HEK293 (cell line): ENCODE data around the gene GRK5.

Experiments
- CTCF ChIP-seq: fragments of 450-650 bp; formaldehyde crosslinking; IDR thresholded peaks from 2 replicates; pipeline ENCODE4 v1.5.1; 2016; ENCODE audit warnings: missing biosample characterization, missing genetic modification characterization
- GLIS2 ChIP-seq: fragments of 450-650 bp; formaldehyde crosslinking; IDR thresholded peaks from 2 replicates; pipeline ENCODE4 v1.5.1; 2016; ENCODE audit warnings: missing biosample characterization, missing genetic modification characterization
- IKZF3 ChIP-seq: fragments of 450-650 bp; IDR thresholded peaks from 2 replicates; pipeline ENCODE4 v1.5.0; 2018; ENCODE audit warnings: missing biosample characterization, mild to moderate bottlenecking, missing genetic modification characterization, moderate library complexity
- PBX3 ChIP-seq: sonication (generic); formaldehyde crosslinking; IDR thresholded peaks from 2 replicates; pipeline ENCODE4 v1.8.1; 2022; ENCODE audit warnings: mild to moderate bottlenecking, moderate library complexity, missing genetic modification reagents
- REPIN1 ChIP-seq: fragments of 450-650 bp; formaldehyde crosslinking; IDR thresholded peaks from 2 replicates; pipeline ENCODE4 v1.5.1; 2017; ENCODE audit warnings: missing biosample characterization, missing genetic modification characterization, low read depth
- ZFHX2 ChIP-seq: fragments of 450-650 bp; formaldehyde crosslinking; conservative IDR thresholded peaks from 2 replicates; pipeline ENCODE4 v1.5.1; 2016; ENCODE audit warnings: missing biosample characterization, missing genetic modification characterization
- ZFP3 ChIP-seq: fragments of 450-650 bp; formaldehyde crosslinking; IDR thresholded peaks from 2 replicates; pipeline ENCODE4 v1.5.1; 2016; ENCODE audit warnings: low read depth, missing biosample characterization, missing genetic modification characterization
- ZNF175 ChIP-seq: fragments of 450-650 bp; formaldehyde crosslinking; IDR thresholded peaks from 2 replicates; pipeline ENCODE4 v1.5.1; 2016; ENCODE audit warnings: missing biosample characterization, missing genetic modification characterization

DNA sequence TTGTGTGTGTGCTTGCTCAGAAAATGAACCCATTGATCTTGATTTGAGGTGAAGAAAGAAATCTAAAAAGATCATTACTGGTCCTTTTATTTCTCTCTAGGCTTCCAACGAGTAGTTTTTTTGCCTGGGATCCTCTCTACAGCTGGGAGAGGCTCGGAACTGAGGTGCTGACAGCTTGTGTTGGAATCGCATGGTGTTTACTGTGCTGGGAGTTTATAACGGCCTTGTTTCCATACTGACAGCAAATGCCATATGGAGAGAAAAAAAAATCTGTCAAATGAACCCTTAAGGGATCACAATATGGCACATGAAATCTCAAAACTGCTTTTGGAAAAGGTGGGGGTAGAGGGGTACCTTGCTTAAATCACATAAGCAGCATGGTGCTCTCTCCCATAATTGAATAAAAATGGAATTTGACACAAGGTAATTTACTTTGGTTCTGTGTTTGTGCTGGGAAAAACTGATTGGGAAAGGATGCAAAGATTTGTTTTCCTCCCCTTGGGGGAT lies 170.1 kb downstream of the GRK5 start:
- TF ChIP-seq CTCF (tag by site-specific recombination) (no peak), PBX3 (CRISPR knock-in tag) (no peak), IKZF3 (tag by site-specific recombination) (no peak), ZFHX2 (tag by site-specific recombination) (no peak), GLIS2 (tag by site-specific recombination) (no peak), ZFP3 (tag by site-specific recombination) (no peak), ZNF175 (tag by site-specific recombination) (no peak), REPIN1 (tag by site-specific recombination) (no peak)
